Osteocyte (in vitro differentiated cells): Measurements from ENCODE around the gene GFM2. TPM values are rescaled to one million over a fixed set of nuclear protein-coding genes. Genes with fewer than 3 reads are reported as not detected.
"Not testable (repeated sequence)": the region's sequence is repeated elsewhere in the genome, so short reads cannot be mapped to it uniquely, and the experiment has no call there.

Source experiments
- DNase-seq: peaks from one replicate; pipeline ENCODE4 v3.0.0; 2021; ENCODE audit warnings: mixed read lengths; ENCODE audit not compliant: unreplicated experiment; ENCODE audit errors: extremely low spot score
- H3K27ac Mint-ChIP-seq: one replicate; pipeline ENCODE4 v1.8.0; 2021; ENCODE audit warnings: mild to moderate bottlenecking, mixed read lengths; ENCODE audit not compliant: unreplicated experiment
- H3K27me3 Mint-ChIP-seq: one replicate; pipeline ENCODE4 v1.8.0; 2021; ENCODE audit warnings: mixed read lengths; ENCODE audit not compliant: unreplicated experiment
- H3K36me3 Mint-ChIP-seq: one replicate; pipeline ENCODE4 v1.8.0; 2021; ENCODE audit warnings: mixed read lengths; ENCODE audit not compliant: unreplicated experiment
- H3K4me1 Mint-ChIP-seq: one replicate; pipeline ENCODE4 v1.8.0; 2021; ENCODE audit warnings: mixed read lengths; ENCODE audit not compliant: unreplicated experiment
- H3K4me3 Mint-ChIP-seq: one replicate; pipeline ENCODE4 v1.8.0; 2021; ENCODE audit warnings: mild to moderate bottlenecking, moderate library complexity, mixed read lengths; ENCODE audit not compliant: unreplicated experiment
- H3K9me3 Mint-ChIP-seq: one replicate; pipeline ENCODE4 v1.8.0; 2021; ENCODE audit warnings: mixed read lengths; ENCODE audit not compliant: unreplicated experiment
- CTCF ChIP-seq: fragments of 200-600 bp; sonication (generic); IDR thresholded peaks from 2 replicates; pipeline ENCODE4 v1.5.0; 2021; ENCODE audit warnings: antibody characterized with exemption, mild to moderate bottlenecking, moderate library complexity
- total RNA-seq: library from RNA; stranded (reverse); gene quantifications from 2 replicates; pipeline ENCODE4 v1.2.1, GENCODE V29; 2021

GFM2 gene
- total RNA-seq, 1 donor from 2014 or later = 21.6 TPM

DNA sequence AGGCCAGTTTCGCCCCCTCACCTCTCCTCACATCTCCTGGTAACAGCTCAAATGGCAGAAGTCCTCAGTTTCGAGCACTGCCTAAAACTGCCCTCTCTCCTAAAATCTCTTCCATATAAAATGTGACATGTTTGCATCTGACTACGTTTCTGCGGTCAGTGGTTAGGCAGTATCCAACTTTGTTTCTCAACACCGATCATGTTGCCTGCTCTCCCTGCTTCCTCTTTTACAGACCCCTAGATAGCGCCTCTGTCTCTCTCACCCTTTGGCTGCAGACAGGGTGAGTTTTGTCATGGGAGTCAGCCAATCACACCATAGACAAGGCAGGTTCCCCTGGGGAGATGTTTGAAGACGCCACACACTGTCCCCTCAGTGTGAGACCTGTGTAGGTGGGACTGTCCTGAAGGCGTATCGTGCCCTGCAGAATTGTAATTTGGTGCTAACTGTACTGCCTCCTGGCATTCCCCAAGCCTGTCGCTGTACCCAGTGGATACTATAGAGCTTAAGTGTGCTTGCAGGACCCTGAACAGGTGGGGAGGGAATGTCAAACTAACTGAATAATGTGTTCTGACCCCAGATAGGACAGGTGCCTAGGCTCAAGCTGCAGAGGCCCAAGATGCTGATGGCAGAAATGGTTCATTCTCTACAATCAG, 80.8 kb downstream of the GFM2 start:
- no peaks in the 10 kb centered on the region for H3K9me3 Mint-ChIP-seq
- peak overlapping the region; percentile 20 for H3K27ac Mint-ChIP-seq
- H3K4me3 Mint-ChIP-seq = peak overlapping the region; percentile 73
- no peak for TF ChIP-seq CTCF
- H3K27me3 Mint-ChIP-seq = no peaks in the 10 kb centered on the region
- H3K4me1 Mint-ChIP-seq = peaks cover 21% of the 10 kb centered on the region
- no peak for DNase-seq
- peaks cover 13% of the 10 kb centered on the region for H3K36me3 Mint-ChIP-seq

- TF ChIP-seq CTCF = no peak
- Mint-ChIP-seq H3K9me3 (no peaks in the 10 kb centered on the region), H3K4me3 (peak within 1 kb of the TSS; percentile 73), H3K27me3 (no peaks in the 10 kb centered on the region), H3K4me1 (peaks cover 21% of the 10 kb centered on the region), H3K27ac (peak within 1 kb of the TSS; percentile 54), H3K36me3 (peaks cover 6% of the 10 kb centered on the region)
- peak; percentile 95 for DNase-seq
These were observed 81.7 kb downstream of the GFM2 start, which contains the start of gene HEXB for GRCh38 chr5:74684900-74685851. Gene HEXB (plus strand): TSS chr5:74685233. CDS start chr5:74685261, 28 bp downstream.

- Mint-ChIP-seq H3K4me1 (peaks cover 6% of the 10 kb centered on the region), H3K4me3 (no peak overlapping the region), H3K27me3 (no peaks in the 10 kb centered on the region), H3K9me3 (no peaks in the 10 kb centered on the region), H3K36me3 (no peaks in the 10 kb centered on the region), H3K27ac (no peak overlapping the region)
- no peak for DNase-seq
- TF ChIP-seq CTCF = no peak
These were observed 87.0 kb downstream of the GFM2 start for GRCh38 chr5:74679966-74680365.

DNA sequence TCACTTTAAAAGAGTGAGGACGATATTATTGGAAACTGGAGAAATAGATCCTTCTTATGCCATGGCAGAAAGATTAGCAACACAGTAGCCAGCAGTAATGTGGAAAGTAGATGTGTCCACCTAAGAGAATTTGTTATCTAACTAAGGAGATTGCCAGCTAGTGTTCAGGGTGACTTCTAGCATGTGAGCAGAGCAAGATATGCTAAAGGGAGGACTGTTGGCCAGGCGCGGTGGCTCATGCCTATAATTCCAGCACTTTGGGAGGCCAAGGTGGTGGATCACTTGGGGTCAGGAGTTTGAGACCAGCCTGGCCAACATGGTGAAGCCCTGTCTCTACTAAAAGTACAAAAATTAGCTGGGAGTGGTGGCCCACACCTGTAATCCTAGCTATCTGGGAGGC, 87.6 kb downstream of the GFM2 start:
- not testable (repeated sequence) for H3K36me3 Mint-ChIP-seq, H3K27me3 Mint-ChIP-seq

DNA sequence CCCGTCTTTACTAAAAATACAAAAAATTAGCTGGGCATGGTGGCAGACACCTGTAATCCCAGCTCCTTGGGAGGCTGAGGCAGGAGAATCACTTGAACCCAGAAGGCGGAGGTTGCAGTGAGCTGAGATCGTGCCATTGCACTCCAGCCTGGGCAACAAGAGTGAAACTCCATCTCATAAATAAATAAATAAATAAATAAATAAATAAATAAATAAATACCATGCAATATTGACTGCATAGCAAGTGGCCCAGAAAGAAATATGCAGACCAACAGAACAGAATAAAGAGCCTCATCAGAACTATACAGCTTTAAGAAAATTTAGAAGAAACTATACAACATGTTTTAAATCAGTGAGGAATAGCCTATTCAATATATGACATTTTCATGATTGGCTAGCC, 88.8 kb downstream of the GFM2 start:
- H3K4me3 Mint-ChIP-seq, H3K9me3 Mint-ChIP-seq, H3K27me3 Mint-ChIP-seq, DNase-seq, H3K36me3 Mint-ChIP-seq, H3K27ac Mint-ChIP-seq: not testable (repeated sequence)
- H3K4me1 Mint-ChIP-seq = peaks cover 13% of the 10 kb centered on the region

More for the DNA sequence above, 87.6 kb downstream of the GFM2 start:
- DNase-seq, H3K9me3 Mint-ChIP-seq, H3K4me1 Mint-ChIP-seq, H3K4me3 Mint-ChIP-seq, H3K27ac Mint-ChIP-seq: not testable (repeated sequence)

GRCh38 chr5:74676466-74676865, 90.5 kb downstream of the GFM2 start:
- not testable (repeated sequence) for H3K9me3 Mint-ChIP-seq, DNase-seq, H3K27ac Mint-ChIP-seq, H3K36me3 Mint-ChIP-seq, H3K27me3 Mint-ChIP-seq, H3K4me3 Mint-ChIP-seq
- peaks cover 27% of the 10 kb centered on the region for H3K4me1 Mint-ChIP-seq
